Heart left ventricle (tissue), 13 donors: ENCODE measurements around the gene KIF26B.

Experiments used
- CTCF ChIP-seq, 12 donors: fragments of 200-600 bp; sonication (generic) in 4 of 12; IDR thresholded peaks; one replicate each; pipeline versions ENCODE4 v1.5.0 to v1.8.0; 2018 to 2022; ENCODE audit warnings: antibody characterized with exemption in 12 of 12, mild to moderate bottlenecking in 5 of 12
- POLR2A ChIP-seq, 2 donors: fragments of 450-650 bp; IDR thresholded peaks; one replicate each; pipeline ENCODE4 v1.6.1; 2017; ENCODE audit warnings: antibody characterized with exemption in 2 of 2, mild to moderate bottlenecking in 2 of 2, moderate library complexity in 2 of 2
- donor health status: ischemic (EF 13 %, LVEDD 7.1; RV severe dilation, severe dysfunction).
- donor health status: DM: no; HTN: yes; CAD: no.
- donor health status: DM: no; HTN: no; CAD: no.
- donor health status: ischemic (EF 25% LVEDD 6.9; RV normal size, moderate dysfunction).
- donor health status: ischemic (EF 25% LVEDD 5.7; RV mildly dilated, moderate dysfunction).
- donor health status: ischemic (EF 35%, LVEDD 5.7; RV mildly dilated, moderate dysfunction).
- donor health status: nonischemic (EF 11% LVEDD 7.7; RV severe dilation, severe dysfunction).
- donor health status: DM: yes; HTN: yes; CAD: no.
- donor health status: PGD.
- donor health status: ischemic (EF 29% LVEDD 5.4; RV normal size, mild dysfunction).
- donor health status: nonischemic (EF 23%, LVEDD 6.1; RV moderate dilation, normal function).

- no peak for TF ChIP-seq CTCF (IDR thresholded peaks at IDR 0.05)
- no peak for TF ChIP-seq POLR2A (IDR thresholded peaks at IDR 0.05)
These were observed 231.6 kb downstream of the KIF26B start for GRCh38 chr1:245386297-245386971.
